SK-N-SH (cell line): ENCODE results near the gene FOXK1. TPM values are rescaled to one million over a fixed set of nuclear protein-coding genes. Genes with fewer than 3 reads are reported as not detected.

Experiments used
- CTCF ChIA-PET: fragments of 300-600, 350-600 bp; formaldehyde crosslinking; extraction: SDS; loops from one replicate; lab custom pipeline; 2021; lab: Yijun Ruan, JAX
- POLR2A ChIA-PET: fragments of 350-600 bp; sonication (Branson Sonifier 250); formaldehyde crosslinking; extraction: SDS; loops from one replicate; lab custom pipeline; 2020; ENCODE audit warnings: antibody characterized with exemption, inconsistent platforms; lab: Yijun Ruan, JAX
- DNase-seq: peaks from one replicate; pipeline ENCODE4 v3.0.0; 2012
- H2AFZ ChIP-seq: fragments of 200-600 bp; sonication (generic); 2 replicates; pipeline ENCODE4 v1.8.1; 2016; ENCODE audit warnings: antibody characterized with exemption, mild to moderate bottlenecking, low read depth
- H3F3A ChIP-seq: fragments of 200-600 bp; sonication (generic); replicated peaks from 2 replicates; pipeline ENCODE3; 2016; ENCODE audit warnings: antibody characterized with exemption, mild to moderate bottlenecking; ENCODE audit not compliant: insufficient read depth
- H3K27ac ChIP-seq, 2 experiments: fragments of 200-500 bp in 1 of 2; fragments of 200-600 bp in 1 of 2; sonication (Bioruptor generic) in 1 of 2; sonication (generic), shearing (Covaris generic) in 1 of 2; 2 replicates each; pipeline versions ENCODE4 v1.5.1 to v1.6.1; 2014 to 2016; ENCODE audit warnings: low read depth in 2 of 2, inconsistent platforms in 1 of 2, low read length in 1 of 2, mild to moderate bottlenecking in 1 of 2, mixed read lengths in 1 of 2
- H3K27me3 ChIP-seq: fragments of 200-600 bp; sonication (generic), shearing (Covaris generic); 2 replicates; pipeline ENCODE4 v1.6.1; 2016; ENCODE audit warnings: mixed run types; ENCODE audit not compliant: insufficient read depth
- H3K36me3 ChIP-seq, 2 experiments: fragments of 200-500 bp in 1 of 2; fragments of 200-600 bp in 1 of 2; sonication (Bioruptor generic) in 1 of 2; sonication (generic) in 1 of 2; replicated peaks in 1 of 2; 2 replicates each; pipeline versions ENCODE3 to v1.5.1; 2014 to 2016; ENCODE audit warnings: low read length in 1 of 2, mild to moderate bottlenecking in 1 of 2; ENCODE audit not compliant: insufficient read depth in 2 of 2, control insufficient read depth in 1 of 2
- H3K4me1 ChIP-seq, 2 experiments: fragments of 200-500 bp in 1 of 2; fragments of 200-600 bp in 1 of 2; sonication (Bioruptor generic) in 1 of 2; sonication (generic), shearing (Covaris generic) in 1 of 2; 2 replicates each; pipeline versions ENCODE4 v1.5.1 to v1.6.1; 2014 to 2016; ENCODE audit warnings: low read depth in 1 of 2, low read length in 1 of 2, mixed run types in 1 of 2; ENCODE audit not compliant: insufficient read depth in 2 of 2, control insufficient read depth in 1 of 2
- H3K4me2 ChIP-seq: fragments of 200-600 bp; sonication (generic), shearing (Covaris generic); 2 replicates; pipeline ENCODE4 v1.6.1; 2017; ENCODE audit warnings: mixed run types
- H3K4me3 ChIP-seq, 2 experiments: fragments of 200-500 bp in 1 of 2; fragments of 200-600 bp in 1 of 2; sonication (Bioruptor generic) in 1 of 2; sonication (generic), shearing (Covaris generic) in 1 of 2; 2 replicates each; pipeline versions ENCODE4 v1.5.1 to v1.8.1; 2014 to 2016; ENCODE audit warnings: low read depth in 2 of 2, inconsistent platforms in 1 of 2, low read length in 1 of 2, mild to moderate bottlenecking in 1 of 2, mixed read lengths in 1 of 2, moderate library complexity in 1 of 2
- H3K79me2 ChIP-seq: fragments of 200-600 bp; sonication (generic); 2 replicates; pipeline ENCODE4 v1.8.1; 2017; ENCODE audit warnings: mild to moderate bottlenecking; ENCODE audit not compliant: insufficient read depth
- H3K9ac ChIP-seq: fragments of 200-600 bp; sonication (generic); 2 replicates; pipeline ENCODE4 v1.6.1; 2017; ENCODE audit warnings: mixed run types
- H3K9me2 ChIP-seq: fragments of 200-600 bp; sonication (generic); 2 replicates; pipeline ENCODE4 v1.6.1; 2017; ENCODE audit warnings: mixed run types
- H3K9me3 ChIP-seq: fragments of 200-600 bp; sonication (generic); 2 replicates; pipeline ENCODE4 v1.6.1; 2017; ENCODE audit warnings: mixed run types, mild to moderate bottlenecking, moderate library complexity
- H4K20me1 ChIP-seq: fragments of 200-600 bp; sonication (generic); 2 replicates; pipeline ENCODE4 v1.6.1; 2017; ENCODE audit warnings: mild to moderate bottlenecking, mixed run types; ENCODE audit not compliant: insufficient read depth
- CHD2 ChIP-seq: fragments of 150-350 bp; IDR thresholded peaks from 2 replicates; pipeline ENCODE4 v1.6.1; 2018; ENCODE audit warnings: low read length; ENCODE audit not compliant: partially characterized antibody
- FOSL2 ChIP-seq: IDR thresholded peaks from 2 replicates; pipeline ENCODE4 v1.4.0; 2012; ENCODE audit warnings: low read depth, mild to moderate bottlenecking, moderate library complexity, borderline replicate concordance
- FOXJ3 ChIP-seq: sonication (generic); formaldehyde crosslinking; IDR thresholded peaks from 2 replicates; pipeline ENCODE4 v1.5.1; 2020; ENCODE audit warnings: mild to moderate bottlenecking, missing genetic modification reagents
- IRF3 ChIP-seq: fragments of 150-350 bp; IDR thresholded peaks from 2 replicates; pipeline ENCODE4 v1.6.1; 2016; ENCODE audit warnings: mild to moderate bottlenecking, low read depth, low read length
- MAX ChIP-seq: IDR thresholded peaks from 2 replicates; pipeline ENCODE4 v1.4.0; 2012; ENCODE audit warnings: low read depth
- NRF1 ChIP-seq: IDR thresholded peaks from 2 replicates; pipeline ENCODE4 v1.6.1; 2012; ENCODE audit warnings: low read depth, mild to moderate bottlenecking, low read length
- POLR2AphosphoS5 ChIP-seq: IDR thresholded peaks from 2 replicates; pipeline ENCODE4 v1.6.1; 2012; ENCODE audit warnings: low read depth, low read length
- RAD21 ChIP-seq: IDR thresholded peaks from 2 replicates; pipeline ENCODE4 v1.6.1; 2012; ENCODE audit warnings: mild to moderate bottlenecking, low read length
- RXRA ChIP-seq: IDR thresholded peaks from 2 replicates; pipeline ENCODE4 v1.4.0; 2012; ENCODE audit warnings: low read depth, mild to moderate bottlenecking, borderline replicate concordance
- TCF12 ChIP-seq: IDR thresholded peaks from 2 replicates; pipeline ENCODE4 v1.4.0; 2012
- WGBS: methylation state at CpG from one replicate; pipeline ENCODE4 v1.1.6; 2017; ENCODE audit warnings: low lambda C conversion rate; 5-methylcytosine and 5-hydroxymethylcytosine counted together
- polyA plus RNA-seq, 3 experiments: library from polyadenylated mRNA; depleted of rRNA; stranded (reverse); fragments of >200 nt; gene quantifications; 2 replicates each; pipeline ENCODE4 v1.2.3, GENCODE V29; 2012
- TF ChIP-seq, protein P1 (sequence below): fragments of 200-600 bp; sonication (generic); IDR thresholded peaks from 2 replicates; pipeline ENCODE4 v1.6.1; 2017; ENCODE audit warnings: antibody characterized with exemption, mild to moderate bottlenecking, moderate library complexity
- TF ChIP-seq, protein P2 (sequence below): IDR thresholded peaks from 2 replicates; pipeline ENCODE4 v1.4.0; 2012; ENCODE audit warnings: low read depth, borderline replicate concordance

The FOXK1 gene
- polyA plus RNA-seq, 1 of the 3 experiments (the other 2 are of a cell fraction) = 4.7 TPM

DNA sequence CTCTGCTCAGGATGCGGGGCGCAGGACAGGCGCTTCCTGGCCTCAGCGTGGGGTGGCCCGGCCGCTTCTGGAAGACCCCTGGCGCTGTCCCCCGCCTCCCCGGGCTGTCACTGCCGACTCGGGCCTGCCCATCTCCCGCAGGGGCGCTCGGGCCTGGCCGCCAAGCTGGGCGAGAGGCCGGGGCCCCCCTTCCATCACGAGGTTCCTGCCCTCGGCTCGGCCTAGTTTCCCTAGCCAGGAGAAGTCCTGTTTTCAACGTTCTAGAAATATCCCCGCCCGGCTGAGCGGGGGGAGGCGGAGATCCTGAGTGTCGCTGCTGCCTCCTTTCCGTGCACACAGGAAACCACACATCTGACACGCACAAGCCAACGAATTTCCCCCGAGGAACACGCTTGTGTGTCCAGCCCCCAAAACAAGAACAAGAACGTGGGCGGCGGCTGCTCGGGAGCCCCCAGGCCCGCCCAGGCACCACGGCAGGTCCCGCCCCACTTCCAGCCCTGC lies 127.0 kb downstream of the FOXK1 start:
- H3K27me3 ChIP-seq = no peaks in the 10 kb centered on the region
- H3K27ac ChIP-seq = no peak overlapping the region
- H3K36me3 ChIP-seq = no peaks in the 10 kb centered on the region
- no peak overlapping the region for H3K9ac ChIP-seq
- 94% methylated on average over 38 of the region's 38 CpGs for WGBS
- ChIA-PET POLR2A (no interaction called here), CTCF (interaction anchor here (1.2 to 2.5 kb wide), 3 partner anchors 11 to 75 kb away, joined by 6 to 19 read pairs (median 7); partner anchors contain the start of gene RADIL)
- H3K4me3 ChIP-seq = no peak overlapping the region
- no peaks in the 10 kb centered on the region for H3K9me3 ChIP-seq
- no peak overlapping the region for H2AFZ ChIP-seq
- H3K4me2 ChIP-seq = no peak overlapping the region
- H3K9me2 ChIP-seq = no peaks in the 10 kb centered on the region
- no peaks in the 10 kb centered on the region for H3K4me1 ChIP-seq
- H4K20me1 ChIP-seq = no peaks in the 10 kb centered on the region
- TF ChIP-seq FOXJ3 (CRISPR knock-in tag) (no peak), CHD2 (no peak), MAX (no peak), FOSL2 (no peak), TCF12 (no peak), RAD21 (no peak)
- TF ChIP-seq, protein P1, sequence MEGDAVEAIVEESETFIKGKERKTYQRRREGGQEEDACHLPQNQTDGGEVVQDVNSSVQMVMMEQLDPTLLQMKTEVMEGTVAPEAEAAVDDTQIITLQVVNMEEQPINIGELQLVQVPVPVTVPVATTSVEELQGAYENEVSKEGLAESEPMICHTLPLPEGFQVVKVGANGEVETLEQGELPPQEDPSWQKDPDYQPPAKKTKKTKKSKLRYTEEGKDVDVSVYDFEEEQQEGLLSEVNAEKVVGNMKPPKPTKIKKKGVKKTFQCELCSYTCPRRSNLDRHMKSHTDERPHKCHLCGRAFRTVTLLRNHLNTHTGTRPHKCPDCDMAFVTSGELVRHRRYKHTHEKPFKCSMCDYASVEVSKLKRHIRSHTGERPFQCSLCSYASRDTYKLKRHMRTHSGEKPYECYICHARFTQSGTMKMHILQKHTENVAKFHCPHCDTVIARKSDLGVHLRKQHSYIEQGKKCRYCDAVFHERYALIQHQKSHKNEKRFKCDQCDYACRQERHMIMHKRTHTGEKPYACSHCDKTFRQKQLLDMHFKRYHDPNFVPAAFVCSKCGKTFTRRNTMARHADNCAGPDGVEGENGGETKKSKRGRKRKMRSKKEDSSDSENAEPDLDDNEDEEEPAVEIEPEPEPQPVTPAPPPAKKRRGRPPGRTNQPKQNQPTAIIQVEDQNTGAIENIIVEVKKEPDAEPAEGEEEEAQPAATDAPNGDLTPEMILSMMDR = no peak
- TF ChIP-seq, protein P2, sequence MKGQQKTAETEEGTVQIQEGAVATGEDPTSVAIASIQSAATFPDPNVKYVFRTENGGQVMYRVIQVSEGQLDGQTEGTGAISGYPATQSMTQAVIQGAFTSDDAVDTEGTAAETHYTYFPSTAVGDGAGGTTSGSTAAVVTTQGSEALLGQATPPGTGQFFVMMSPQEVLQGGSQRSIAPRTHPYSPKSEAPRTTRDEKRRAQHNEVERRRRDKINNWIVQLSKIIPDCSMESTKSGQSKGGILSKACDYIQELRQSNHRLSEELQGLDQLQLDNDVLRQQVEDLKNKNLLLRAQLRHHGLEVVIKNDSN = no peak
- peaks cover 3% of the 10 kb centered on the region for H3F3A ChIP-seq
- DNase-seq = no peak
- no peaks in the 10 kb centered on the region for H3K79me2 ChIP-seq

- Histone ChIP-seq H3F3A (peaks cover 3% of the 10 kb centered on the region), H3K9me3 (no peaks in the 10 kb centered on the region), H3K36me3 (no peaks in the 10 kb centered on the region), H2AFZ (no peak overlapping the region), H3K27me3 (no peaks in the 10 kb centered on the region), H3K4me3 (no peak overlapping the region)
- POLR2A ChIA-PET = no interaction called here
- 95% methylated on average over 14 of the region's 14 CpGs for WGBS
- no peak for TF ChIP-seq RXRA
- no peak for TF ChIP-seq TCF12
- TF ChIP-seq IRF3 = no peak
- no peak for TF ChIP-seq NRF1
- no peak for TF ChIP-seq POLR2AphosphoS5
- TF ChIP-seq, all 33 proteins: peak for 0
- no peaks in the 10 kb centered on the region for H4K20me1 ChIP-seq
- no peaks in the 10 kb centered on the region for H3K9me2 ChIP-seq
- H3K4me2 ChIP-seq = no peak overlapping the region
- no peak overlapping the region for H3K9ac ChIP-seq
- H3K4me1 ChIP-seq = no peaks in the 10 kb centered on the region
- no peaks in the 10 kb centered on the region for H3K79me2 ChIP-seq
- H3K27ac ChIP-seq = no peak overlapping the region
- no peak for DNase-seq
- CTCF ChIA-PET = interaction anchor here (1.2 to 2.5 kb wide), 3 partner anchors 12 to 74 kb away, joined by 6 to 19 read pairs (median 7); partner anchors contain the start of gene RADIL
These were observed 127.6 kb downstream of the FOXK1 start for GRCh38 chr7:4809666-4810065.
